T47D (cell line): ENCODE data around the gene ZCCHC14.
"Not testable (repeated sequence)": the region's sequence is repeated elsewhere in the genome, so short reads cannot be mapped to it uniquely, and the experiment has no call there.

ENCODE experiments used
- DNase-seq, 2 experiments: peaks; one replicate each; pipeline versions ENCODE4 v3.0.0 to v3.0.0-alpha.2; 2011 to 2012; ENCODE audit warnings: low read depth in 1 of 2, low spot score in 1 of 2
- JUND ChIP-seq: IDR thresholded peaks from 2 replicates; pipeline ENCODE4 v1.6.1; 2012; ENCODE audit warnings: low read depth
- in situ Hi-C: cut with HindIII; loops from 2 replicates; pipeline ENCODE4 v1.10.0; 2016; ENCODE audit warnings: low sequenced_read_pairs, low pct_unique_long_range_greater_than_20kb

ZCCHC14 gene

GRCh38 chr16:87392821-87393679, 99.8 kb downstream of the ZCCHC14 start:
- peak; percentile 65 to 72 for DNase-seq
- in situ Hi-C loops = no loop called here
- no peak for TF ChIP-seq JUND

DNA sequence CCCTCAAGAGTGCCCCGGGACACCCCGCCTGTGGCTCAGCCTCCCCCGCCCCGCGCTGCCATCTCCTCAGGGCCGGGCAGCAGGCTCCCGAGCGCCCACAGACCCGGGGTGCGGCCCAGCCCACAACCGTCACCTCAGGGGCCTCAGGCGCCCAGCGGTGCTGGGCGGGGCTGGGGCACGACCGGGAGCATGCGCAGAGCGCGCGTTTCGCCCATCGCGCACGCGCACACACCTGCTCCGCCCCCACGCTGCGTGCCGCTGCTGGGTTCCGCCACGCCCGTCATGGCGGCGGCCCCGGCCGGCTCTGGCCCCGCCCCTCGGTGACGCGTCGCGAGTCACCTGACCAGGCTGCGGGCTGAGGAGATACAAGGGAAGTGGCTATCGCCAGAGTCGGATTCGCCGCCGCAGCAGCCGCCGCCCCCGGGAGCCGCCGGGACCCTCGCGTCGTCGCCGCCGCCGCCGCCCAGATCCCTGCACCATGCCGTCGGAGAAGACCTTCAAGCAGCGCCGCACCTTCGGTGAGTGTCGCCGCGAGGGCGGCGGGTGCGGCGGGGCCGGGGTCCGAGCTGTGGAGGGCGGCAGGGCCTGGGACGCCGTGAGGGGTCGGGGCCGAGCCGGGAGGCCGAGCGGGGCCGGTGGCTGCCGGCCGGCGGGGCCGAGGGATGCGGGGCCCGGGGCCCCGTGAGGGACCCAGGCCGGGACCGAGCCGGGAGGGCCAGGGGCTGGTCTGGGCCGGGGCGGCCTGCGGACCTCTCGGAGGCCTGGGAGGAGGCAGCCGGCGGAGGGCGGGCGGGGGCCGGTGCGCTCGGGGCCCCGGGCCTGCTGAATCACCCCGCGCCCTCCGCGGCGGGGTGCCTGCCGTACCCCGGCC, 100.6 kb downstream of the ZCCHC14 start, which contains the start of gene MAP1LC3B:
TSS of gene MAP1LC3B (plus strand) at position 387 of the 871 bp plus-strand sequence. CDS start at position 479, 92 bp downstream.
- DNase-seq = peak; percentile 98
- in situ Hi-C loops = no loop called here
- no peak for TF ChIP-seq JUND

DNA sequence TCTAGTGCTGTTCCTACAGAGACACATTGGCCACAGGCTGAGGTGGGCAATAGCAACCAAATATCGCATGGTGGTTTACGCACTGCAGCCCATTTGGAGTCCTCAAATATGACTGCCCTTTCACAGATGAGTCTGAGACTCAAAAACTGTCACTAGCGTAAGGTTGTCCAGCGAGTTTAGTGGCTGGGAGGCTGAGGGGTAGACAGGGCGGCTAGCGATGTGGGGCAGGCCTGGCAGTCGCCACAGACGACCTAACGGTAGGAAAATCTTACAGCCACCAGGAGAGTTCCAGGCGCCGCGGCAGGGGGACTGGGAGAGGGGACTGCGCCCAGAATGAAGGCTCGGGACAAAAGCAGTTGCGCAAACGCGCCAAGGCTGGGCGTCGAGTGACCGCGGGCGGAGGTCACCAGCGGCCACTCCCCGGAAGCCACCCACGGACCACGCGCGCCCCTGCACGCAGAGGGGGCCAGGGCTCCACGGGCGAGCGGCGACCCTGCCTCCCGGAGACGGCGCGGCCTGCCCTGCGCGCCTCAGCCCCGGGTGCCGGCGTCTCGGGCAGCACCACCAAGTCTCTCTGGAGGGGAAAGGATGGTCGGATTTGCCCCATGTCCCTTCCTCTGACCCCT, 101.4 kb downstream of the ZCCHC14 start:
- in situ Hi-C loops = no loop called here
- TF ChIP-seq JUND = no peak
- peak; percentile 30 to 62 for DNase-seq

GRCh38 chr16:87390641-87391323, 102.0 kb downstream of the ZCCHC14 start:
- no peak for DNase-seq
- in situ Hi-C loops = no loop called here
- no peak for TF ChIP-seq JUND

DNA sequence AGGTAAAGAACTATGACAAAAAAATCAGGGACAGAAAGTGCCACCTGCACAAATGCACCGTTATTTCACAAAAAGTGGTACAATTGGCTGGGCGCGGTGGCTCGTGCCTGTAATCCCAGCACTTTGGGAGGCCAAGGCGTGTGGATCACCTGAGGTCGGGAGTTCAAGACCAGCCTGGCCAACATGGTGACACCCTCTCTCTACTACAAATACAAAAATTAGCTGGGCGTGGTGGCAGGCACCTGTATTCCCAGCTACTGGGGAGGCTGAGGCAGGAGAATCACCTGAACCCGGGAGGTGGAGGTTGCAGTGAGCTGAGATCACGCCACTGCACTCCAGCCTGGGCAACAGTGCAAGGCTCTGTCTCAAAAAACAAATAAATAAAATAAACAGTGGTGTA, 102.9 kb downstream of the ZCCHC14 start:
- DNase-seq, in situ Hi-C loops: not testable (repeated sequence)

DNA sequence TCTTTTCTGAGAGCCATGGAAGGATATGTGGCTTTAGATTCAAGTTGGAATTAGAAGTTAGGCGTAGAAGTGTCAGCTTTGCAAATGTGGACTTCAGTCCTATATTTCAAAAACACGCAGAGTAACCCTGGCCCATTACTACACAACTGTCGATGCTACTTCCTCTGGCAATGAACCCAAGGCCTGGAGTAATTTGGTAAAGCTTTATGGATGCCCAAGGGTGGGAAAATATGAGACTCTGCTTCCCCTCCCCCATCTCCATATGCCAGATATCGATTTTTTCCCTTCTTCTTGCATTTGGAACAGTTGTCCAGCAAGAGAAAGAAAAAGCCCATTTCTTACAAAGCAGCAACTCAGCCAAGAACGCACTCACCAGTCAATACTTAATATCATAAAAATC, 103.6 kb downstream of the ZCCHC14 start:
- no peak for TF ChIP-seq JUND
- in situ Hi-C loops = no loop called here
- no peak for DNase-seq

- in situ Hi-C loops = no loop called here
- DNase-seq = no peak
- no peak for TF ChIP-seq JUND
These were observed 104.0 kb downstream of the ZCCHC14 start for GRCh38 chr16:87388818-87389134.

DNA sequence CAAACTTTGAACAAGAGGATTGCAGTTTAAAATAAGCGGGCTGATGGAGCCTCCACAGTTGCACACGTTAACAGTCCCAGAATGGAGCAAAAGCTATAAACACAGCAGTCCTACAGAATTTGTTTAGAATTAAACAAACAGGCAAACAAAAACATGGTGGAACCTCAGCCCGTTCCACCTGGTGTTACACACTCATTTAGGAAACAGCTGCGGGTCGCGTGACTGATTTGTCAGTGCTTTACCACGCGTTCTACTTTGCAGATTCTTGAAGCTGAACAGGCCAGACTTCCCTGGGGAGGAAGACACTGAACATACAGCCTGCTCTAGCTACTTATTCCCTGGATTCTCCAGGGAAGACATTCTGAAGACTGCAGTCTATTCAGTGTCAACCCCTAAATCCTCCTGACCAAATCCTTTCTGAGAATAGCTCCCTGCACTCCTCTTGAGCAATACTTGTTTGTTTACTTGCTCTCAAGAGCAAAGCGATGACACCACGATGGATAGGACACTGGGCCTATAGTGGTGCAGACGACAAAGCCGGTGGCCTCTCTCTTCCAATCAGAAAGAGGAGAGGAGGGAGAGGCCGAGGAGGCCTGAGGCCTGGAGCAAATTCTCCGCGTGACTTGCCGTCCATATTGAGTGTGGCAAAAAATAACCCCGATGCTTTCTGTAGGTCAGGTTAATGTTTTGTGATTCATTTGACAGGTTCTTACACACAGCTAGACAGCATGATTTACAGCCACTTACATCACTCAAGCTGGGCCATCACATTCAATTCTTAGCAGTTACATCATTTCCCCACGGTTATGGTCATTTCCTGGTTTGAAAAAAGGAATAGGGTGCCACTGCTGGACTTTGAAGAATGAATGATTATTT, 104.6 kb downstream of the ZCCHC14 start:
- no peak for TF ChIP-seq JUND
- peak; percentile 99 to 100 for DNase-seq
- in situ Hi-C loops = no loop called here

DNA sequence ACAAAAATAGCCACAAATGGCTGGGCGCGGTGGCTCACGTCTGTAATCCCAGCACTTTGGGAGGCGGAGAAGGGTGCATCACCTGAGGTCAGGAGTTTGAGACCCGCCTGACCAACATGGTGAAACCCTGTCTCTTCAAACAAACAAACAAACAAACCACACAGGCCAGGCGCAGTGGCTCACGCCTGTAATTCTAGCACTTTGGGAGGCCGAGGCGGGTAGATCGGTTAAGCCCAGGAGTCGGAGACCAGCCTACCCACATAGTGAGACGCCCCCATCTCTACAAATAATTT, 108.0 kb downstream of the ZCCHC14 start:
- in situ Hi-C loops, DNase-seq: not testable (repeated sequence)

DNA sequence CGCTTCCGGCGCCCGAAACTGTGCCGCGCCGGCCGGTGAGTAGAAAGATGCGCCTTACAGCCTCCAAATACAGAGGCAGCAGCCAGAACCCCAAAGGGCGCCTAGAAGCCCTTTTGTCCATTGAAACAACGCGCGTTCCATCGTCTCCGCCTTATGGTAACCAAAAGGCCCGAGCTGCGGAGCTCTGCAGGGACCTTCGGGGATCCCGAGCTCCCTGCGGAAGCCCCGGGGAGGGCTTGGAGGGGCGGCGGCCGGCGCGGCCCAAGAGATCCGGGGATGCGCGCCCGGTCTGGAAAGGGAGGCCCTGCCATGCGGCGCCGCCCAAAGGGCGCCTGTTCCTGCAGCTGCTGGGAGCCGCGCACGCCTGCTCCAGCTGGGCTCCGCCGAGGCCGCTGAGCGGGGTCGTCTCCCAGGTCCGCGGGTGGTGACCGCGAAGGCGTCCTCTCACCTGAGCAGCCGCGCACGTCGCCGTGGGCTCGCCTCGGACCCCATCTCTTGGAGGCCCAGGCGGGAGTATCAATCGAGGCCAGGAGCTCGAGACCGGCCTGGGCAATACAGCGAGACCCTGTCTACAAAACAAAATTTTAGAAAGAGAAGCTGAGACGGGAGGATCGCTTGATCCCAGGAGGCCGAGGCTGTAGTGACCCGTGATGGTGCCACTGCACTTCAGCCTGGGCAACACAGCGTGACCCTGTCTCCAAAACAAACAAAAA, 108.5 kb downstream of the ZCCHC14 start:
- in situ Hi-C loops = no loop called here
- no peak for DNase-seq
- TF ChIP-seq JUND = no peak

DNA sequence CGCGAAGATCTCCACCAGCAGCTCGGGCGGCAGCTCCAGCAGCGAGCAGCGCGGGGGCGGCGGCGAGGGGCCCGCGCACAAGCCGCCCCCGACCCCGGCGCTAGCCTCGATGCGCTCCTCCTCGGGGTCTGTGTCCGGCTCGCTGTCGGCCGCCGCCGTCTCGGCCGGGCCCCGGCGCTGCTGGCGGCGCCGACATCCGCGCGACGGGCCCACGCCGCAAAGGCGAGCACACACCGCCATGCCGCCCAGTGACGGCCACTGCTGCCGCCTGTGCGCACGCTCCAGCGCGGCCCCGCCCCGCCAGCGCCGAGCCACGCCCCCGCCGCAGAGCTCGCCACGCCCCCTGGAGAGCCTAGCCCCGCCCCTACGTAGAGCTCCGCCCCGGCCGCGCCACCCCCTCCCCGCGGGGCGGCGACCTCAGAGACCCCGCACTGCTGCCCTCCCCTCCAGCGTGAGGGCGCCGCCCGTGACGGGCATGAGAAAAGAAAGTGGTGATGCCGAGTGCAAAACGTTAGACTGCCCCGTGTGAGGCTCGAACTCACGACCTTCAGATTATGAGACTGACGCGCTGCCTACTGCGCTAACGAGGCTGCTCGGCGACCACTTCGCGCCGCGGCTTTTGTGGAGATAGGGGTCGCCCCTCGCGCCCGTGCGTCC, 109.2 kb downstream of the ZCCHC14 start, which contains the start of gene FBXO31:
TSS of gene FBXO31 (minus strand) at position 272 of the 657 bp plus-strand sequence. CDS start at position 240, 32 bp downstream.
- TF ChIP-seq JUND = no peak
- in situ Hi-C loops = no loop called here

More for the DNA sequence above, 109.2 kb downstream of the ZCCHC14 start, which contains the start of gene FBXO31:
- peak; percentile 87 to 88 for DNase-seq
